Liver (tissue), 3 donors: ENCODE measurements around the gene DMD.

Source experiments
- CTCF ChIP-seq: fragments of 150-350 bp; IDR thresholded peaks from 2 replicates; pipeline ENCODE4 v1.5.1; 2017; ENCODE audit warnings: improper control_type of control experiment, low read depth, low read length; ENCODE audit not compliant: missing input control
- JUND ChIP-seq, 2 donors: IDR thresholded peaks; 2 replicates each; pipeline ENCODE4 v1.6.1; 2016; ENCODE audit warnings: antibody characterized with exemption in 2 of 2
- RXRA ChIP-seq, 2 donors: IDR thresholded peaks; 2 replicates each; pipeline ENCODE4 v1.6.1; 2017 to 2018; ENCODE audit warnings: antibody characterized with exemption in 2 of 2, mild to moderate bottlenecking in 1 of 2
- TF ChIP-seq, protein P1 (sequence below): IDR thresholded peaks from 2 replicates; pipeline ENCODE4 v1.6.1; 2016; ENCODE audit warnings: antibody characterized with exemption
- donor health status: healthy.
- donor health status: healthy.

DNA sequence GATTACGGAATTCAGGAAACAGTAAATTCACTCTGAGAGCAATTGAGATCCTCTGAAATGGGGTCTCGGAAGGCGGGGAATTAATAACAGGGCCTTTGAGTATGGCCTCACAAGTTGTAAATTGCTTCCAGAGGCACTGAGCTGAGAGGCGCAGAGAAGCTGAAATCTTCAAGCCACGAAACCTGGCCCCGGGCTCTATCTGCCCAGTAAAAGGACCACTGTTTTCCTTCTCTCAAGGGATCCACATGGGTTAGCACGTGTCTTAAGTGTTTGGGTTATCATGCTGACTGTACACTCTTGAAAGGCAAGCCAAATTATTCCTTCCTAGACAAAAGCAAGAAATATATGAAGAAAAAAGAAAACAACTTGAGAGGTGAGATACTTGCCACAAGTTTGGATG, 1126.6 kb downstream of the DMD start:
- TF ChIP-seq JUND (IDR thresholded peaks at IDR 0.05) (no peak), RXRA (IDR thresholded peaks at IDR 0.05) (no peak), CTCF (no peak)
- TF ChIP-seq, protein P1, sequence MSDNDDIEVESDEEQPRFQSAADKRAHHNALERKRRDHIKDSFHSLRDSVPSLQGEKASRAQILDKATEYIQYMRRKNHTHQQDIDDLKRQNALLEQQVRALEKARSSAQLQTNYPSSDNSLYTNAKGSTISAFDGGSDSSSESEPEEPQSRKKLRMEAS = no peak
